HCT116 (cell line): ENCODE measurements around the gene GRK5. TPM values are rescaled to one million over a fixed set of nuclear protein-coding genes. Genes with fewer than 3 reads are reported as not detected.

Experiments
- ATAC-seq: fragments of 200-7000 bp; cut with Tn5 transposase; 2 replicates; pipeline ENCODE4 v1.9.1; 2020; ENCODE audit warnings: mild to moderate bottlenecking, moderate library complexity
- BruUV-seq: library from RNA; stranded (reverse); fragments of 400-500 nt; replicated peaks from 2 replicates; lab custom pipeline; 2021; lab: Mats Ljungman, UMichigan
- CTCF ChIA-PET: fragments of 300-600 bp; sonication (Branson Sonifier 250); formaldehyde crosslinking; loops from one replicate; lab custom pipeline; 2021; ENCODE audit warnings: antibody characterized with exemption; lab: Charles Lee
- POLR2A ChIA-PET: fragments of 300-600, 350-600 bp; sonication (Branson Sonifier 250); formaldehyde crosslinking; loops from one replicate; lab custom pipeline; 2021; ENCODE audit warnings: antibody characterized with exemption; lab: Charles Lee
- RAD21 ChIA-PET, 2 experiments: fragments of 300-600 bp; sonication (Branson Sonifier 250); formaldehyde crosslinking; loops; one replicate each; lab custom pipeline; 2023; ENCODE audit warnings: low total read pairs in 2 of 2; ENCODE audit not compliant: uncharacterized antibody in 2 of 2, unreplicated experiment in 2 of 2, low non-redundant PET in 1 of 2; lab: Charles Lee
- DNase-seq: peaks from one replicate; pipeline ENCODE4 v3.0.0-alpha.2; 2010; ENCODE audit warnings: low read depth, low spot score
- H2AFZ ChIP-seq: fragments of 200-600 bp; shearing (Covaris generic), sonication (generic); 2 replicates; pipeline ENCODE4 v1.6.1; 2017; ENCODE audit warnings: low read depth, mixed run types, mixed read lengths, antibody characterized with exemption, low read length; ENCODE audit not compliant: poor library complexity, severe bottlenecking
- H3K27ac ChIP-seq: 2 replicates; pipeline ENCODE4 v1.5.1; 2012; ENCODE audit warnings: low read depth, low read length
- H3K27me3 ChIP-seq: fragments of 200-600 bp; sonication (generic); 2 replicates; pipeline ENCODE4 v1.6.1; 2016; ENCODE audit warnings: mixed run types, low read length, mixed read lengths; ENCODE audit not compliant: insufficient read depth
- H3K36me3 ChIP-seq, 2 experiments: fragments of 200-500 bp in 1 of 2; fragments of 200-600 bp in 1 of 2; sonication (Bioruptor generic) in 1 of 2; sonication (generic) in 1 of 2; 2 replicates each; pipeline versions ENCODE4 v1.5.1 to v1.6.1; 2014 to 2016; ENCODE audit warnings: low read length in 2 of 2, inconsistent platforms in 1 of 2, mixed read lengths in 1 of 2, mixed run types in 1 of 2; ENCODE audit not compliant: insufficient read depth in 2 of 2, control insufficient read depth in 1 of 2
- H3K4me1 ChIP-seq, 2 experiments: fragments of 200-600 bp in 1 of 2; sonication (generic) in 1 of 2; 2 replicates each; pipeline versions ENCODE4 v1.5.1 to v1.6.1; 2012 to 2017; ENCODE audit warnings: low read length in 2 of 2, inconsistent platforms in 1 of 2, mild to moderate bottlenecking in 1 of 2, mixed read lengths in 1 of 2, mixed run types in 1 of 2, moderate library complexity in 1 of 2; ENCODE audit not compliant: insufficient read depth in 2 of 2, control insufficient read depth in 1 of 2
- H3K4me2 ChIP-seq: fragments of 200-600 bp; sonication (generic); 2 replicates; pipeline ENCODE4 v1.6.1; 2017; ENCODE audit warnings: mixed run types, low read length, mixed read lengths
- H3K4me3 ChIP-seq, 2 experiments: fragments of 200-600 bp in 1 of 2; sonication (generic) in 1 of 2; replicated peaks in 1 of 2; 2 replicates each; pipeline ENCODE4 v1.5.1; 2011 to 2016; ENCODE audit warnings: low read length in 2 of 2, control low read depth in 1 of 2, low read depth in 1 of 2, mild to moderate bottlenecking in 1 of 2, mixed read lengths in 1 of 2, mixed run types in 1 of 2
- H3K79me2 ChIP-seq: fragments of 200-600 bp; sonication (generic); 2 replicates; pipeline ENCODE4 v1.6.1; 2017; ENCODE audit warnings: mild to moderate bottlenecking, mixed run types, low read length, moderate library complexity, mixed read lengths; ENCODE audit not compliant: insufficient read depth
- H3K9ac ChIP-seq: fragments of 200-600 bp; sonication (generic); 2 replicates; pipeline ENCODE4 v1.6.1; 2016; ENCODE audit warnings: low read length, mixed read lengths
- H3K9me2 ChIP-seq: fragments of 200-600 bp; sonication (generic), shearing (Covaris generic); 2 replicates; pipeline ENCODE4 v1.6.1; 2017; ENCODE audit warnings: mixed run types, mild to moderate bottlenecking, moderate library complexity; ENCODE audit not compliant: insufficient read depth
- H3K9me3 ChIP-seq, 2 experiments: fragments of 200-500 bp in 1 of 2; fragments of 200-600 bp in 1 of 2; sonication (Bioruptor generic) in 1 of 2; sonication (generic) in 1 of 2; 2 replicates each; pipeline ENCODE4 v1.6.1; 2014 to 2017; ENCODE audit warnings: low read length in 2 of 2, mixed read lengths in 2 of 2, inconsistent platforms in 1 of 2, low read depth in 1 of 2, mild to moderate bottlenecking in 1 of 2, mixed run types in 1 of 2, moderate library complexity in 1 of 2; ENCODE audit not compliant: control insufficient read depth in 1 of 2, insufficient read depth in 1 of 2
- H4K20me1 ChIP-seq: fragments of 200-600 bp; sonication (generic), shearing (Covaris generic); 2 replicates; pipeline ENCODE4 v1.6.1; 2017; ENCODE audit warnings: mixed run types, mild to moderate bottlenecking, moderate library complexity; ENCODE audit not compliant: insufficient read depth
- ATF3 ChIP-seq: IDR thresholded peaks from 2 replicates; pipeline ENCODE4 v1.6.1; 2012
- CEBPB ChIP-seq: IDR thresholded peaks from 2 replicates; pipeline ENCODE4 v1.6.1; 2012; ENCODE audit warnings: low read depth
- CTCF ChIP-seq, 3 experiments: fragments of 200-600 bp in 1 of 3; sonication (generic) in 1 of 3; IDR thresholded peaks in 2 of 3; conservative IDR thresholded peaks in 1 of 3; 2 replicates each; pipeline ENCODE4 v1.5.1; 2012 to 2017; ENCODE audit warnings: low read depth in 2 of 3, low read length in 2 of 3, antibody characterized with exemption in 1 of 3, borderline replicate concordance in 1 of 3, control low read depth in 1 of 3, mild to moderate bottlenecking in 1 of 3, mixed read lengths in 1 of 3, mixed run types in 1 of 3, moderate library complexity in 1 of 3; ENCODE audit not compliant: insufficient read depth in 1 of 3
- ELF1 ChIP-seq: IDR thresholded peaks from 2 replicates; pipeline ENCODE4 v1.6.1; 2012; ENCODE audit warnings: low read depth, borderline replicate concordance
- EZH2phosphoT487 ChIP-seq: fragments of 200-600 bp; IDR thresholded peaks from 2 replicates; pipeline ENCODE4 v1.6.1; 2018; ENCODE audit warnings: antibody characterized with exemption, borderline replicate concordance
- FOSL1 ChIP-seq: IDR thresholded peaks from 2 replicates; pipeline ENCODE4 v1.6.1; 2012; ENCODE audit warnings: low read depth
- JUND ChIP-seq: IDR thresholded peaks from 2 replicates; pipeline ENCODE4 v1.6.1; 2012
- POLR2A ChIP-seq: IDR thresholded peaks from 2 replicates; pipeline ENCODE4 v1.7.0; 2011; ENCODE audit warnings: borderline replicate concordance; ENCODE audit not compliant: insufficient read depth, insufficient read length; ENCODE audit errors: extremely low read depth
- POLR2AphosphoS5 ChIP-seq: IDR thresholded peaks from 2 replicates; pipeline ENCODE4 v1.6.1; 2011; ENCODE audit warnings: mild to moderate bottlenecking, low read depth, low read length, moderate library complexity
- SP1 ChIP-seq: IDR thresholded peaks from 2 replicates; pipeline ENCODE4 v1.6.1; 2012; ENCODE audit warnings: low read depth
- SRF ChIP-seq: IDR thresholded peaks from 2 replicates; pipeline ENCODE4 v1.6.1; 2012; ENCODE audit warnings: low read depth
- TCF7L2 ChIP-seq: IDR thresholded peaks from 2 replicates; pipeline ENCODE4 v1.7.0; 2011; ENCODE audit warnings: borderline replicate concordance, inconsistent platforms; ENCODE audit not compliant: insufficient read depth, insufficient read length; ENCODE audit errors: extremely low read depth
- ZBTB33 ChIP-seq: IDR thresholded peaks from 2 replicates; pipeline ENCODE4 v1.6.1; 2011; ENCODE audit warnings: mild to moderate bottlenecking, low read length, moderate library complexity; ENCODE audit not compliant: insufficient replicate concordance; ENCODE audit errors: extremely low read depth
- ZFX ChIP-seq: fragments of 450-650 bp; IDR thresholded peaks from 2 replicates; pipeline ENCODE4 v1.6.1; 2017
- ZNF274 ChIP-seq: fragments of 200-500 bp; sonication (Bioruptor generic); IDR thresholded peaks from 2 replicates; pipeline ENCODE4 v1.6.1; 2014; ENCODE audit warnings: mild to moderate bottlenecking, low read depth, low read length, inconsistent platforms
- intact Hi-C: fragments of 100-400 bp; cut with micrococcal nuclease; formaldehyde crosslinking; loops from 2 replicates; pipeline ENCODE4 v1.10.0; 2022
- total RNA-seq: library from RNA; stranded (reverse); gene quantifications from one replicate; pipeline ENCODE4 v1.2.1, GENCODE V29; 2021; ENCODE audit not compliant: unreplicated experiment
- TF ChIP-seq, protein P1 (sequence below): IDR thresholded peaks from 2 replicates; pipeline ENCODE4 v1.6.1; 2012

Gene GRK5
- total RNA-seq, 1 experiment from 2014 or later: 7.3 TPM

DNA sequence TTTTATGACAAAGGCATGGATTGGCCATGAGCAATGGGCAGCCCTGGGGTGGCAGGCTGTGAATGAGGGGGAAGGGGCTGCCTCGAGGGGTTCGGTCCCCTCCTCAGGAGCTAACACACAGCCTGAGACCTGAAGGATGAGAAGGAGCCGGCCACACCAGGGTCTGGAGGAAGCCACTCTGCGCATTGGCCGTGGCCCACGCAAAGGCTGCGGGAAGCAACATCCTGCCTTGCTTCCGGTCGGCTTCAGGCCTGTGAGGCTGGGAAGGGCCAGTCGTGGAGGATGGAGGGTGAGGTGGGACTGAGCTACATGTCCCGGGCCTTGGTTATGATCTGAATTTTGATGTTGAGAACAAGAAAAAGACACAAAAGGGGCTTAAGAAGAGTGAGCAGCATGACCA is 285.8 kb downstream of the GRK5 start:
- H4K20me1 ChIP-seq: no peaks in the 10 kb centered on the region
- H2AFZ ChIP-seq: no peak overlapping the region
- ChIA-PET RAD21 (no interaction called here), POLR2A (no interaction called here), CTCF (interaction anchor here (2.1 kb wide), 1 partner anchor 294 kb away, joined by 5 read pairs; no protein-coding TSS in a partner anchor)
- H3K36me3 ChIP-seq: no peaks in the 10 kb centered on the region
- peaks cover 0 to 10% of the 10 kb centered on the region in 2 experiments; a peak in 3 of 4 replicates for H3K4me1 ChIP-seq
- TF ChIP-seq TCF7L2 (no peak), EZH2phosphoT487 (no peak), ZBTB33 (no peak), CEBPB (no peak)
- no peak for ATAC-seq
- H3K9me3 ChIP-seq: no peaks in the 10 kb centered on the region
- H3K9me2 ChIP-seq: no peaks in the 10 kb centered on the region
- no TSS peak for BruUV-seq
- H3K27ac ChIP-seq: no peak overlapping the region
- H3K4me2 ChIP-seq: no peak overlapping the region
- no peak overlapping the region for H3K9ac ChIP-seq
- H3K4me3 ChIP-seq: no peak overlapping the region
- intact Hi-C loops: no loop called here
- no peak for DNase-seq
- H3K27me3 ChIP-seq: no peaks in the 10 kb centered on the region
- H3K79me2 ChIP-seq: no peaks in the 10 kb centered on the region

DNA sequence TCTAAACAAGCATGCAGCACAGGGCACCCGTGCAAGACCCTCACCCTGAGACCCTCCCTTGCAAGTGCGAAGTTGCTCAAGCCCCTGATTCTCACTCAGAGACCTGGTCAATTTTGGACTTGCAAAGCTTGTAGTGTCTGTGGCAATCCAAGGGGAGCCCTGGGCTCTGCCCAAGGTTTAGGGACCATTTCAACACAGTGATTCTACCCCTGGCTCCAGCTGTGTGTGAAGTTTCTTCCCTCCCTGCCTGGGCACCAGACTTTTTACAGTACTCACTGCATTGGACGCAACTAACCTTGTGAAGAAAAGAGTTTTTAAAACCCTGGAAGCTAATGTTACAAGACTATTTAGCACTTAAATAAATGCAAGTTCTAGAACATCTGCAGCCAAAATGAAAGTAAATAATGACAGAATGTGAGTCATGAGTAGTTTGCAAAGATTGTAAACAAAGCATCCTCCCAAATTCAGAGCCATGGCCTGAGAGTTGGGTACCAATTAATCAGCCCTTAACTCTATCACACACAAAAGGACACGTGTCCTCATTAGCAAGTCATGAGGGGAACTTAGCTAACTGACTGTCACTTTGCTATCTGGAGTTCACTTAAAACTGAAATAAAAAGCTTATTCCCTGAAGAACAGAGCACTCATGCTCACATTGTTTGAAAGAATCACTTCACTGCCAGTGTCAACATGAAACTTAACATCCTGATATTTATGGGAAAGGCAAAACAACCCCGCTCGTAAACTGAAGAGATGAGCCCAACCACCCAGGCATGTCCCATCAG is 287.1 kb downstream of the GRK5 start:
- no peak overlapping the region for H2AFZ ChIP-seq
- no peak for DNase-seq
- H3K9me2 ChIP-seq: no peaks in the 10 kb centered on the region
- intact Hi-C loops: no loop called here
- H3K4me3 ChIP-seq: no peak overlapping the region
- H3K4me2 ChIP-seq: no peak overlapping the region
- ChIA-PET CTCF (interaction anchor here (0.8 kb wide), 1 partner anchor 295 kb away, joined by 4 read pairs; no protein-coding TSS in a partner anchor), RAD21 (no interaction called here), POLR2A (no interaction called here)
- H3K9ac ChIP-seq: no peak overlapping the region
- no TSS peak for BruUV-seq
- H3K4me1 ChIP-seq: peaks cover 0 to 6% of the 10 kb centered on the region in 2 experiments; a peak in 2 of 4 replicates
- H3K9me3 ChIP-seq: no peaks in the 10 kb centered on the region
- no peaks in the 10 kb centered on the region for H3K79me2 ChIP-seq
- no peak overlapping the region for H3K27ac ChIP-seq
- H4K20me1 ChIP-seq: no peaks in the 10 kb centered on the region
- no peaks in the 10 kb centered on the region for H3K27me3 ChIP-seq
- H3K36me3 ChIP-seq: no peaks in the 10 kb centered on the region; a peak in 1 of 4 replicates
- ATAC-seq: no peak
- no peak for TF ChIP-seq SP1
- TF ChIP-seq POLR2A: no peak
- no peak for TF ChIP-seq ZNF274
- TF ChIP-seq POLR2AphosphoS5: no peak
- no peak for TF ChIP-seq FOSL1
- TF ChIP-seq EZH2phosphoT487: no peak
- TF ChIP-seq ZFX: no peak
- TF ChIP-seq SRF: no peak
- no peak for TF ChIP-seq ELF1
- no peak for TF ChIP-seq JUND
- TF ChIP-seq CTCF (IDR thresholded peaks at IDR 0.05 in 2 of 3, conservative IDR thresholded peaks at IDR 0.05 in 1 of 3; ENCODE audit: borderline replicate concordance in 1 of 3, insufficient read depth in 1 of 3, low read depth in 2 of 3, low read length in 2 of 3): no peak
- no peak for TF ChIP-seq ATF3
- TF ChIP-seq, protein P1, sequence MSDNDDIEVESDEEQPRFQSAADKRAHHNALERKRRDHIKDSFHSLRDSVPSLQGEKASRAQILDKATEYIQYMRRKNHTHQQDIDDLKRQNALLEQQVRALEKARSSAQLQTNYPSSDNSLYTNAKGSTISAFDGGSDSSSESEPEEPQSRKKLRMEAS: no peak
